AG10803 (cell line): ENCODE data around the gene KLHL14.

Experiments
- DNase-seq: peaks from one replicate; pipeline ENCODE4 v3.0.0; 2010; ENCODE audit warnings: low read depth
- H3K4me3 ChIP-seq: 2 replicates; pipeline ENCODE4 v1.5.1; 2011; ENCODE audit warnings: mild to moderate bottlenecking, low read length, control low read depth
- CTCF ChIP-seq: conservative IDR thresholded peaks from 2 replicates; pipeline ENCODE4 v1.5.1; 2011; ENCODE audit warnings: mild to moderate bottlenecking, low read length, control low read depth, inconsistent platforms

KLHL14 gene

GRCh38 chr18:32770666-32771168 lies 2.1 kb downstream of the KLHL14 start:
- DNase-seq, result no peak

GRCh38 chr18:32770054-32770665 lies 2.7 kb downstream of the KLHL14 start:
- no peak for DNase-seq
- TF ChIP-seq CTCF, result no peak
- no peak overlapping the region for H3K4me3 ChIP-seq

More at GRCh38 chr18:32770666-32771168, 2.1 kb downstream of the KLHL14 start:
- no peak for TF ChIP-seq CTCF
- no peak overlapping the region for H3K4me3 ChIP-seq

- H3K4me3 ChIP-seq, result no peak overlapping the region
- DNase-seq, result no peak
- no peak for TF ChIP-seq CTCF
Measured at GRCh38 chr18:32769586-32770053, 3.2 kb downstream of the KLHL14 start.

GRCh38 chr18:32769071-32769585 lies 3.7 kb downstream of the KLHL14 start:
- DNase-seq, result no peak
- no peak overlapping the region for H3K4me3 ChIP-seq
- TF ChIP-seq CTCF, result no peak

GRCh38 chr18:32767400-32767799 lies 5.4 kb downstream of the KLHL14 start:
- TF ChIP-seq CTCF, result no peak
- no peak overlapping the region for H3K4me3 ChIP-seq
- DNase-seq, result no peak

GRCh38 chr18:32764611-32765244 lies 8.1 kb downstream of the KLHL14 start:
- H3K4me3 ChIP-seq, result no peak overlapping the region
- no peak for DNase-seq
- TF ChIP-seq CTCF, result no peak

GRCh38 chr18:32763293-32763692 lies 9.5 kb downstream of the KLHL14 start:
- no peak overlapping the region for H3K4me3 ChIP-seq
- no peak for DNase-seq
- no peak for TF ChIP-seq CTCF
